ENCODE results near the gene FADS2.

FADS2 gene

GRCh38 chr11:61838501-61838900 is 10.4 kb downstream of the FADS2 start:
- Histone ChIP-seq H4K20me1 (ENCODE audit: low read depth, low read length) (no peaks in the 10 kb centered on the region), H3K9me3 (ENCODE audit: insufficient read depth, low read length) (no peaks in the 10 kb centered on the region), H3K27me3 (ENCODE audit: low read length) (no peaks in the 10 kb centered on the region), H3K36me3 (ENCODE audit: low read length) (no peaks in the 10 kb centered on the region), H3F3A (ENCODE audit: insufficient read depth) (peaks cover 4% of the 10 kb centered on the region; the same call in 1 of the 2 replicates), H3K9me2 (replicated peaks; ENCODE audit: insufficient read depth, low read length) (no peaks in the 10 kb centered on the region), H3K4me3 (ENCODE audit: insufficient read depth, low read length, poor library complexity, severe bottlenecking) (no peak overlapping the region), H3K79me2 (ENCODE audit: insufficient read depth, low read length) (0 out of 2 replicates have a peak, but pooled peaks cover 4% of the 10 kb centered on the region), H3K27ac (ENCODE audit: low read depth, low read length) (no peak overlapping the region), H2AFZ (ENCODE audit: low read depth, low read length, severe bottlenecking) (no peak overlapping the region), H3K9ac (ENCODE audit: low read length) (no peak overlapping the region), H3K4me2 (ENCODE audit: low read depth, low read length, poor library complexity, severe bottlenecking) (no peak overlapping the region)
- TF ChIP-seq CTCF (IDR thresholded peaks at IDR 0.05; ENCODE audit: insufficient read depth, low read length, poor library complexity, severe bottlenecking) (no peak), EZH2phosphoT487 (conservative IDR thresholded peaks at IDR 0.05; ENCODE audit: low read length) (no peak)

GRCh38 chr11:61838921-61839320 is 10.8 kb downstream of the FADS2 start:
- H4K20me1 ChIP-seq (ENCODE audit: low read depth, low read length), result no peaks in the 10 kb centered on the region
- H3K9ac ChIP-seq (ENCODE audit: low read length), result no peak overlapping the region
- H3K27me3 ChIP-seq (ENCODE audit: low read length), result no peaks in the 10 kb centered on the region
- H3K79me2 ChIP-seq (ENCODE audit: insufficient read depth, low read length), result 0 out of 2 replicates have a peak, but pooled peaks cover 4% of the 10 kb centered on the region
- no peaks in the 10 kb centered on the region for H3K9me3 ChIP-seq (ENCODE audit: insufficient read depth, low read length)
- no peaks in the 10 kb centered on the region for H3K9me2 ChIP-seq (replicated peaks; ENCODE audit: insufficient read depth, low read length)
- no peak for TF ChIP-seq EZH2phosphoT487 (conservative IDR thresholded peaks at IDR 0.05; ENCODE audit: low read length)
- no peak for TF ChIP-seq CTCF (IDR thresholded peaks at IDR 0.05; ENCODE audit: insufficient read depth, low read length, poor library complexity, severe bottlenecking)
- H3K4me2 ChIP-seq (ENCODE audit: low read depth, low read length, poor library complexity, severe bottlenecking), result no peak overlapping the region
- H2AFZ ChIP-seq (ENCODE audit: low read depth, low read length, severe bottlenecking), result no peak overlapping the region
- no peak overlapping the region for H3K27ac ChIP-seq (ENCODE audit: low read depth, low read length)
- H3F3A ChIP-seq (ENCODE audit: insufficient read depth), result peaks cover 4% of the 10 kb centered on the region; the same call in 1 of the 2 replicates
- H3K36me3 ChIP-seq (ENCODE audit: low read length), result no peaks in the 10 kb centered on the region
- no peak overlapping the region for H3K4me3 ChIP-seq (ENCODE audit: insufficient read depth, low read length, poor library complexity, severe bottlenecking)

GRCh38 chr11:61839742-61840141 is 11.6 kb downstream of the FADS2 start:
- H3K9ac ChIP-seq (ENCODE audit: low read length), result no peak overlapping the region
- H3F3A ChIP-seq (ENCODE audit: insufficient read depth), result no peaks in the 10 kb centered on the region
- no peaks in the 10 kb centered on the region for H3K9me3 ChIP-seq (ENCODE audit: insufficient read depth, low read length)
- H2AFZ ChIP-seq (ENCODE audit: low read depth, low read length, severe bottlenecking), result no peak overlapping the region
- TF ChIP-seq EZH2phosphoT487 (conservative IDR thresholded peaks at IDR 0.05; ENCODE audit: low read length), result no peak
- TF ChIP-seq CTCF (IDR thresholded peaks at IDR 0.05; ENCODE audit: insufficient read depth, low read length, poor library complexity, severe bottlenecking), result no peak
- H3K79me2 ChIP-seq (ENCODE audit: insufficient read depth, low read length), result 0 out of 2 replicates have a peak, but pooled peaks cover 4% of the 10 kb centered on the region
- no peak overlapping the region for H3K4me3 ChIP-seq (ENCODE audit: insufficient read depth, low read length, poor library complexity, severe bottlenecking)
- no peaks in the 10 kb centered on the region for H3K36me3 ChIP-seq (ENCODE audit: low read length)
- no peaks in the 10 kb centered on the region for H3K27me3 ChIP-seq (ENCODE audit: low read length)
- H3K27ac ChIP-seq (ENCODE audit: low read depth, low read length), result no peak overlapping the region
- no peaks in the 10 kb centered on the region for H4K20me1 ChIP-seq (ENCODE audit: low read depth, low read length)
- no peak overlapping the region for H3K4me2 ChIP-seq (ENCODE audit: low read depth, low read length, poor library complexity, severe bottlenecking)
- H3K9me2 ChIP-seq (replicated peaks; ENCODE audit: insufficient read depth, low read length), result no peaks in the 10 kb centered on the region

Measured in SU-DHL-6 (cell line).